KOPT-K1 (cell line): ENCODE data around the gene KRTAP6-3.

Experiments
- H3K27ac ChIP-seq: fragments of 200-600 bp; sonication (generic); 2 replicates; pipeline ENCODE4 v1.5.1; 2016; ENCODE audit warnings: antibody characterized with exemption, mild to moderate bottlenecking, low read depth, low read length; ENCODE audit not compliant: poor library complexity, severe bottlenecking
- H3K36me3 ChIP-seq: fragments of 200-600 bp; sonication (generic); 2 replicates; pipeline ENCODE4 v1.5.1; 2017; ENCODE audit warnings: antibody characterized with exemption, mild to moderate bottlenecking, low read length, moderate library complexity; ENCODE audit not compliant: insufficient read depth
- H3K9me3 ChIP-seq: fragments of 200-600 bp; sonication (generic); 2 replicates; pipeline ENCODE4 v1.5.1; 2017; ENCODE audit warnings: antibody characterized with exemption, low read length, mild to moderate bottlenecking; ENCODE audit not compliant: insufficient read depth, poor library complexity, severe bottlenecking

Gene KRTAP6-3

DNA sequence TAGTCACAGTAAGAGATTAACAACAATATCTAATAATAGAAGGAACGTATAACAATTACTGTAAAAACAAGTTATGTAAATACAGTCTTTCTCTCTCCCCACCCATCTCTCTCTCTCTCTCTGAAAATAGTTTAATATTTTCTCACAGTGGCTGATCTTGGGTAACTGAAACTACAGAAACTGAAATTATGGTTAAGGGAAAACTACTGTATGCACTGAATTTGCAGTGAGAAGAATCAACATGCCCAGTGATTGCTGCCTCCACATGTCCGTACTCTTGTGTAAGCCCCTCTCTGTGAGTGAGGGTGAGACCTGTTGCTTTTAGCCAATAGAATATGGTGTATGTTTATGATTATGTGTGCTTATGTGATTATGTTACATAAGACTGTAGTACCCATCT, 19.9 kb downstream of the KRTAP6-3 start:
- H3K36me3 ChIP-seq = no peaks in the 10 kb centered on the region
- no peak overlapping the region for H3K27ac ChIP-seq
- H3K9me3 ChIP-seq = no peaks in the 10 kb centered on the region

DNA sequence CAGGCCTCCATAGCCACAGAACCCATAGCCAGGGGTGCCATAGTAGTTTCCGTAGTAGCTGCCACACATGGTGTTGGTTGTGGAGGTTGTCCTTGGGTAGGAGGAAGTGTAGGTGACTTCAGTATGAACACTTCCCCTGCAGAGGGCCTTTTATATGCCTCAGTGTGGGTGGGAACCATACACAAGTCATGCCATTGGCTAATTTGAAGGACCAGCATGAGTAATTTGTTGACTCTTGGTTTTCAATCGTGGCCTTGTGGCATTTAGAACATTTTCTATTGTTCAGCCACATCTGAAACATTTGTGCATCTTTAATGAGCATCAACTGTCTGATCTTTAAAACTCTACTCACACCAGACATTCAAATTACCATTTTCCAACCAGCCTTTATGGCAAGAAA, 21.6 kb downstream of the KRTAP6-3 start, which contains the start of gene KRTAP6-1:
KRTAP6-1 (minus strand) TSS at position 95 of the 400 bp plus-strand sequence; CDS start at position 69, 26 bp downstream.
- Histone ChIP-seq H3K27ac (no peak within 1 kb of the TSS), H3K9me3 (no peaks in the 10 kb centered on the region), H3K36me3 (no peaks in the 10 kb centered on the region)

DNA sequence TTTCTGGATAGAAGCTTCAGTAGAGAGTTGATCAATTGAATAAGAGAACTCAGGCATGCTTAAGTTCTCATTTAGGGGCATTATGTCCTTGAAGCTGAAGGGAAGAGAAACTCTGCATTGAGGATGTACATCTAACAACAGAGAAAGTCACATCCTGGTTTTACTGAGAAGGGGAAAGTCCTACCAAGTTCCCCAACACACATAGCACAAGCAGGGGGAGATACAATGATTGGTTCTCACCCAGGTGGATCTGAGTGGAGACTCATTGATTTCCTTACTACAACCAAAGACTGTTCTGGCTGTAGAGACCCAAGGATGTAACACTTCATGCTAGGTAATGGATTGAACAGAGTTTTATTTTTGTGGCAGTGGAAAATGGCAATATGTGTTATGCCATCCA, 23.0 kb downstream of the KRTAP6-3 start:
- no peaks in the 10 kb centered on the region for H3K9me3 ChIP-seq
- no peak overlapping the region for H3K27ac ChIP-seq
- no peaks in the 10 kb centered on the region for H3K36me3 ChIP-seq

DNA sequence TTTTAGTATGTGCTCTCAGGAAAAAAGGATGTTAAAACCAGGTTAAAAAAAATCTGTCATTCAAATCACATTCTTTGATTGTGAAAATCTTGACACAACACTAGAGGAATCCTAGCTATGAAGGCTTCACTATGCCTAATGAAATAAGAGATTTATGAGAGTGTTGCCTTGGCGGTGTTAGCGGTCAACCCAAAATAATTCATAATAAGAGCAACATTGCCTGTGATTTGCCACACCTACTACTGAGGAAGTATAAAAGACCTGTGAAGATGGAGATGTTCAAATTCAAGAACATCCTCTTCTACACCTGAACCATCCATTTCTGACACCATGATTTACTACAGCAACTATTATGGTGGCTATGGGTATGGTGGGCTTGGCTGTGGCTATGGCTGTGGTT, 23.9 kb downstream of the KRTAP6-3 start, which contains the start of gene KRTAP20-1:
KRTAP20-1 (plus strand) TSS at position 301 of the 400 bp plus-strand sequence; CDS start at position 331, 30 bp downstream.
- no peak within 1 kb of the TSS for H3K27ac ChIP-seq
- no peaks in the 10 kb centered on the region for H3K9me3 ChIP-seq
- no peaks in the 10 kb centered on the region for H3K36me3 ChIP-seq

DNA sequence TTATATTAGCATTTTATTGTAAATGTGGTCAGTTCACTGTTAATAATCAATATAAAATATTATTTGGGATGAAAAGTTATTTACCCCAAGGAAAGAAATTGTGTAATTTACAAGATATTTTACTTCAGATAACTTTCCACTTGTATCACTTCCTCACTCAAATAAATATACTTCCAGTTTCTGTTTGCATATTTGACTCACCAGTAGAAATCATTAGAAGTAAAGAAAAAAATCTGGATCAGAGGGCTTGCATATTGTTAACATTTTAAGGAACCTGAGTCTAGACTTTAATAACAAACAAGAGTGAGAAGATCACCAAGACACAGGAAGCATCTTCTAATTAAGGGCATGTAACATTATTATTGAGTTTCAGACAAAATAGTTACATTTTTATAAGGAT, 27.8 kb downstream of the KRTAP6-3 start:
- Histone ChIP-seq H3K27ac (no peak overlapping the region), H3K36me3 (no peaks in the 10 kb centered on the region)

DNA sequence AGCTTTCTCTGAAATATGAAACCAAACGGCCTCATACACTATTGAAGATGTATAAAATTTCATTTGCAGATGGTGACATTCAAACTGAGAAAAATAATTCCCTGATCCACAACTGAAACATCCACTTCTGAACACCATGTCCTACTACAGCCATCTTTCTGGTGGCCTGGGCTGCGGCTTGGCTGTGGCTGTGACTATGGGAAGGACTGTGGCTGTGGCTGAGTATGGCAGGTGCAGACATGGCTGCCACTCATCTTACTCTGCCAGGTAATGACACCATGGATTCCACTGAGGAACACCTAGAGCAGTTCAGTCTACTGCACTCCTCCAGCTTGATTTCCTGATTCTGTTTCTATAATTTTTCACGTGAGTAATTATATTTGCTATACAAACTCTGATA, 28.3 kb downstream of the KRTAP6-3 start, which contains the start of gene KRTAP20-4:
KRTAP20-4 (plus strand) TSS at position 106 of the 400 bp plus-strand sequence.
- peaks cover 15% of the 10 kb centered on the region for H3K9me3 ChIP-seq
- H3K27ac ChIP-seq = no peak within 1 kb of the TSS
- H3K36me3 ChIP-seq = no peaks in the 10 kb centered on the region

More for the DNA sequence above, 27.8 kb downstream of the KRTAP6-3 start:
- H3K9me3 ChIP-seq = peaks cover 11% of the 10 kb centered on the region

DNA sequence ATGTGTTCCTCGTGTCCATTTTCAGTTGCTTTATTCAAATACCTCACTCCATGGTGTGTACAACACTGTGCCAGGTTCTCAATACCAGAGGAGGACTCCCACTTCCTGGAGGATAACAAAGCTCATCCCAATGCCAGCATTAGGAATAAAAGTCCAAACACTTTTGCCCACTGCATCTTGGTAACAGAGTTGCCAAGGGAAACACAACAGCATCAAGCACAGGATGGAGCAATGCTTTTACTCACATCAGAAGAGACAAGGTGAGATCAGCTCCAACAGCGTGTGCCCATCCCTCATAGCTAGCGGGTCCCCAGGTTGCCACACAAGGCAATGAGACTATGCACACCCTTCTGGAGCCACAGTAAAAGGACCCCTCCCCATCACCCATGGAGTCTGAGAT, 31.1 kb downstream of the KRTAP6-3 start:
- Histone ChIP-seq H3K9me3 (peaks cover 19% of the 10 kb centered on the region), H3K27ac (no peak overlapping the region), H3K36me3 (no peaks in the 10 kb centered on the region)

DNA sequence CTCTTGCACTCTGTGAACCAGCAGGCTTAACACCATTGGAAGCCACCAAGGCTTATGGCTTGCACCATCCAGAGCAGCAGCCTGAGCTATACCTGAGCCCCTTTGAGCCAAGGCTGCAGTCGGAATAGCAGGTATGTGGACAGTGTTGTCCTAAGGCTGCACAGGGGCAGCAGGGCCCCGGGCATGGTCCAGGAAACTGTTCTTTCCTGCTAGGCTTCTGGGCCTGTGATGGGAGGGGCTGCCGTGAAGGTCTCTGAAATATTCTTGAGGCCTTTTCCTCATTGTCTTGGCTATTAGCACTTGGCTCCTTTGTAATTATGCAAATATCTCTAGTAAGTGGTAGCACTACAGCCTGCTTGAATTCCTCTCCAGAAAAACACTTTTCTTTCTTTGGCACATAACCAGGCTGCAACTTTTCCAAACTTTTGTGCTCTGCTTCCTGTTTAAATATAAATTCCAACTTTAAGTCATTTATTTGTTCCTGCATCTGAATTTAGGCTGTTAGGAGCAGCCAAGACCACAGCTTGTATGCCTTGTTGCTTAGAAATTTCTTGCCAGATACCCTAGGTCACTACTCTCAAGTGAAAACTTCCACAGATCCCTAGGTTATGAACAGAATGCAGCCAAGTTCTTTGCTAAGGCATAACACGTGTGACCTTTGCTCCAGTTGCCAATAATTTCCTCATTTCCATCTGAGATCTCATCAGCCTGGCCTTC, 33.4 kb downstream of the KRTAP6-3 start:
- peaks cover 19% of the 10 kb centered on the region for H3K9me3 ChIP-seq
- no peak overlapping the region for H3K27ac ChIP-seq
- H3K36me3 ChIP-seq = no peaks in the 10 kb centered on the region

DNA sequence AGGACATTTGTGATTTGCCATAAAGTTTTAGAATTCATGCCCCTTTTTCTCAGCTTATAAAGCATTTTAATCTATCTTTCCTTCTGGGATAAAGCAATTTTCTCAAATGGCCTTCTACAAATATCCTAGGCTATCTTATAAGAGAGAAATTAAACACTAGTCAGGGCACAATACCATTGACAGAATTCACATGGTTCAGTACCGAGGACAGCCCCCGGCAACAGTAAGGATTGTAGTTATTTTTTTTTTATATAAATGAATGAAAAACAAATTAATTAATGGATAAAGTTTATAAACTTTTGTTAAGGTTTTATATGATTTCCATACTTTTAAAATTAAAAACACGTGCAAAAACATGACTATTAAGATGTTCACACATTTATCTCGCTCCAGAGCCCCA, 35.9 kb downstream of the KRTAP6-3 start:
- Histone ChIP-seq H3K36me3 (no peaks in the 10 kb centered on the region), H3K27ac (no peak overlapping the region), H3K9me3 (peaks cover 19% of the 10 kb centered on the region)

DNA sequence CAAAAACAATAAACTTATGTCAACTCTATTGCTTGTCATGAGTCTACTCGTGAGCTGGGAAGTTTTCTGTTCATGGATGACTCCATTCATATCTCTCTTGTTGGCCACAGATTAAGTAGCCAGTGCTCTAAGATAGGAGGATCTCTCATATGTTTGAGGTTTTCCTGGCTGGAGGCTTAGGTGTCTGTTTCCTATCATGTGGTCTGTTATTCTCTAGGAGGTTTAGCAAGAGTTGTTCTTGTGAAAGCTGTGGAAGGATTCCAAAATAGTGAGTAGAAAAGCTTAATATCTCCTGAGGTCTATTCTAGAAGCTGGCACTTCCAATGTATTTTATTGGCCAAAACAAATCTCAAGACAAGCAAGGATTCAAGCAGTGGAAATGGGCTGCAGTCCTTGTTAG, 37.0 kb downstream of the KRTAP6-3 start:
- H3K27ac ChIP-seq = no peak overlapping the region
- H3K9me3 ChIP-seq = peaks cover 18% of the 10 kb centered on the region

DNA sequence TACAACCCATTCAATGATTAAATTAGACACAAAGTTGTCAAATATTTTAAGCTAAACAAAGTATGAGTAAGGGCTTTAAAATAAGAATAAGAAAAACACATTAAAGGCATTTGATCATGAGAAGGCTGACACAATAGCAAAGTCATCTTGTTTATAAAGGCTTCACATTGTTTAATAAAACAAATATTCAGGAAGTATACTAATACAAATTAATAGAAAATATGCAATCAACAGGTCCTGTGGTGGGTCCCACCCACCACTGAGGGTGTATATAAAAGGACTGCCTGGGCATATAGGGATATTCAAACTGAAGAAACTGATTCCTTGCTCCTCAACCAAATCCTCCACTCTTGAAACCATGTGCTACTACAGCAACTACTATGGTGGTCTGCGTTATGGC, 42.7 kb downstream of the KRTAP6-3 start, which contains the start of gene KRTAP20-2:
KRTAP20-2 (plus strand) TSS at position 301 of the 400 bp plus-strand sequence; CDS start at position 359, 58 bp downstream.
- Histone ChIP-seq H3K36me3 (no peaks in the 10 kb centered on the region), H3K9me3 (no peaks in the 10 kb centered on the region), H3K27ac (no peak within 1 kb of the TSS)

More for the DNA sequence above, 37.0 kb downstream of the KRTAP6-3 start:
- H3K36me3 ChIP-seq = no peaks in the 10 kb centered on the region

DNA sequence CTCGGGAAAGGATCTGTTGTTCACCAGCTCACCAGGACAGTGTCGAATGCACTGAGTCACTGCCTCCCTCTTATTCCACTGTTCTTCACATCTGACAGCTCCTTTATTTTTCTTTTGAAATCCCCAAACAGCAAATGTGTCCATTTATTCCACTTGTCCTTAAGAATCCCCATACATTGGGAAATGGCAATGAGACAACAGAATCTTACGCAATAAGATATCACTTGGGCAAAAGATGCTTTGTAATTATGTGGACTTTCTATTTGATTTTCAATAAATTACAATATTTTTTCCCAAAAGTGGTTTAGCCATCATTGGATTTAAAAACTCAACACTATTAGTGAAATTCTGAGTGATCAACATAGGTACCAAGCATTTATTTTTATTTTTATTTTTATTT, 46.4 kb downstream of the KRTAP6-3 start:
- H3K9me3 ChIP-seq = no peaks in the 10 kb centered on the region
- no peaks in the 10 kb centered on the region for H3K36me3 ChIP-seq
- H3K27ac ChIP-seq = no peak overlapping the region

DNA sequence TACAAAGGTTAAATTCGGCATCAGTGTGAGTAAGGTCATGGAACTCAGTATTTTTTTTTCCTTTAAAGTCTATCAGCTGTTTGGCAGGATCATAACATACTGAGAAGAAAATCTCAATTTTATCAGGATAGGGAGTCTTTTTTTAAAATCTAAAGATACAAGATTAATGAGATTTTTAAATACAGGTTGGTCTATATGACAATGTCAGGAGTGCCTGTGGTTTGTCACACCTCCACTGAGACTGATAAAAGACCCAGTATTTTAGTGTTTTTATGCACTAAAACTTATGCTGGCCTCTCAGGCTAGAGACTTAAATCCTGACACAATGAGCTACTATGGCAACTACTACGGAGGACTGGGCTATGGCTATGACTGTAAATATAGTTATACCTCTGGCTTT, 50.3 kb downstream of the KRTAP6-3 start, which contains the start of gene KRTAP20-3:
KRTAP20-3 (plus strand) TSS at position 301 of the 400 bp plus-strand sequence.
- H3K9me3 ChIP-seq = no peaks in the 10 kb centered on the region
- no peaks in the 10 kb centered on the region for H3K36me3 ChIP-seq
- no peak within 1 kb of the TSS for H3K27ac ChIP-seq
